GM18907 (cell line): ENCODE measurements around the gene SLC6A20.

ENCODE experiments used
- ATAC-seq: cut with Tn5 transposase; IDR thresholded peaks from one replicate; pipeline ENCODE4 v1.9.1; 2021; ENCODE audit warnings: mild to moderate bottlenecking, moderate library complexity; ENCODE audit not compliant: unreplicated experiment

The SLC6A20 gene

GRCh38 chr3:45802146-45802545, 5.8 kb upstream of the SLC6A20 start:
- no peak for ATAC-seq

- ATAC-seq: no peak
These were observed 4.3 kb upstream of the SLC6A20 start for GRCh38 chr3:45800611-45801010.

- no peak for ATAC-seq
These were observed 3.2 kb upstream of the SLC6A20 start for GRCh38 chr3:45799586-45799985.

GRCh38 chr3:45798034-45798433, 1.7 kb upstream of the SLC6A20 start:
- no peak for ATAC-seq

DNA sequence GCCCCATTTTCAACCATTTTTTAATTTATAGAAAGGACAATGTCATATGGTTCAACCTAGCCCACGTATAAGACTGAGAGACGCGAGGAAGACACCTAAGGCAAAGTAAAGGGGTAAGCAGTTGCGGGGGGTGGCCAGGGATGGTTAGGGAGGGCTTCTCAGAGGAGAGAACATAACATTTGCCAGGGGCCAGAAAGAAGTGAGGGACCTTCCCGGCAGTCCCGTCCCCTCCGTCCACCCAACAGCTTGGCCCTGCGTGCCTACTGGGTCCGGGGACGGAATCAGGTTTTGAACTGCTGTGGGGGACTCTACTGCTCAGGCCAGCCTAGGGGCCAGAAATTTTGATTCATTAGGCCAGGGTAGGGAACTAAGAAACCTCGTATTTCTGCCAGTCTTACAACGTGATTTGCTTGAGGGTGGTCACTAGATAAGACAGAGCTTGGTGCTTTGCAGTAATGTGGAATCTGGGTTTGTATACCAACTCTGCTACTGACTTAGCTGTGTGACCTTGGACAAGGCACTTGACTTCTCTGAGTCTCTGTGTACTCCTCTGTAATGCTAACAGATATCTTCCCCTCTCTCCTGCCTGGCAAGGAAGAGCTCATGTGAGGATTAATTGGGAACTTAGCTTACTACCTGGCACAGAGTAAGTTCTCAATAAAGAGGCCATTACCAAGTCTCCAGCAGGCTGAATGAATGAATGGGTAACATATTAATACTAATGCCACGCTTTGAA, 734 bp upstream of the SLC6A20 start:
- ATAC-seq: no peak

DNA sequence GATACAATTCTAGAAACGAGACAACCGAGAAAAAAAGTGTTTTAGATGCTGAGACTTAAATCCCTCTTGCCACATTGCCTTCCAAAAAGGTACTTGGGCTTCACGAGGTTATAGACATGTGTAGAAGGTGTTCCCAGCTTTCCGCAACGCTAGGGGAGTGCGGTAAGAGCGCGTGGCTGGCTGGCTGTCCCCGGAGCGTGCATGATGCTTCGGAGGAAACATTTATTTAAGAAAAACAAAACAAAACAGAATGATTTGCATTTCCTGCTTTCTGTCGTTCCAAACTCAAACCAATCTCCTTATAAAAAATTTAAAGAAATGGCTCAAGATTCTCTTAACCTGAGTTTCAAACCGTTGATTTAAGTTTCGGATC, 841 bp downstream of the SLC6A20 start:
- ATAC-seq: no peak

DNA sequence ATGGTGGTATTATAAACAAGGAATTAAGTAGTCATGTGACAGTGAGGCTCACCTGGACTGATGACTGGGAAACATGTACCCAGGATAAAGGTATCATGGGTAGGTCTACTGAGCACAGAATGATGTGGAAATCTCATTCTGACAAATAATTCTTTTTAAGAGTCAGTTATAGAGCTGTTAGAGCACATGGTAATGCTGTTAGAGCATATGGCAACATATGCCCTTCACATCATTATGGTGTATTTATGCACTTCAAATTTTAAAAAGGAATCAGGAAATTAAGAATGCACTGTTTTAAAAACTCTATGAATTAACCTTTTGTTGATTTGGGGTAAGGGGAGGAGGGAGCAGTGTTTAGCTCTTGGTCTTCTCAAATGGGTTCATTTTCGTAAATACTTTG, 1.7 kb downstream of the SLC6A20 start:
- ATAC-seq: no peak

DNA sequence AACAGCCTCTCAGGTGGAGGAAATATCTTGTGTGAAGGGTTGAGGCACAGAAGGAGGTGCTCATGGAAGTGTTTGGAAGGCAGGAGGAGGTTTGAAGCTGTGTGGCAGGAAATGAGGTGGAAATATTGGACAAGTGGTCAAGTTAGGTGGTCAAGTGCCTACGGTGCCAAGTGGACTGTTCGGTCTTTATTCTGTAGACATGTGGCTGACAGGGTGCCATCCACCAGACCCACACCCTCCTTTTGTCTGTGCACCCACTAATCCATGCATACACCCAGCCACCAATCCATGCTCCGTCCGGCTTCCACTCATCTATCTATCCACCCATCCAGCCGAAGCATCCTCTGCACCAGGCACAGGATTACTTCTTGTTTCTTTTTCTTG, 2.2 kb downstream of the SLC6A20 start:
- ATAC-seq: no peak

DNA sequence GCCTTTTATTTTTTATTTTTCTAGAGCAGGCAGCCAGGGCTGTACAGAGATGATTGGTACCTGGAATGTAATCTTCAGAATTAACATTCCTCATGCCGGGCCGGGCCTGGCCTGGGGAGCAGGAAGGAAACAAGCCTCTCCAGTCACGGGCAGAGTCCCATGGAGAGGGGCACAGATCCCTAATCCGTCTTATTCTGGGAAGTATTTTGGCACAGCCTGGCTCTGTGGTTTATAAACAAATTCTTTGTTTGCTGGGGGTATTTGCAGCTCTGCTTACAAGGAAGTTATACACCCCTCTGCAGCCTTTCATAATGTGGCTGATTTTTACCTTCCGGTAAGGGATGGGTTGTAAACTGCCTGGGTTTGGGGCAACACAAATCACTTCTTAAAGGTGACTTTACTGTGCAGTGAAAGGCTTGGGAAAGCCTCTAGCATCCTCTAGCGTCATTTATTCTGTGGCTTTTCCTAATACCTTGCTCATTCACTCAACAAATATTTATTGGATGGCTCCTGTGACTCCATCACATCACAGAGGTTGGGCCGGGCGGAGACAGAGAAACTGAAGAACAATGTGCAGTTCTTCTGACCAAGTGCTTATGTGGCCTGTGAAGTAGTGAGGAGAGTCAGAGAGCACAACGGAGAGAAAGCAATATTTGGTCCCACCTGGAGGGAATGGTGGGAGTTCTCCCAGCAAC, 2.7 kb downstream of the SLC6A20 start:
- no peak for ATAC-seq

GRCh38 chr3:45792516-45793172, 3.7 kb downstream of the SLC6A20 start:
- no peak for ATAC-seq

- no peak for ATAC-seq
These were observed 4.3 kb downstream of the SLC6A20 start for GRCh38 chr3:45792036-45792435.

- ATAC-seq: no peak
These were observed 5.7 kb downstream of the SLC6A20 start for GRCh38 chr3:45790596-45790995.

- no peak for ATAC-seq
These were observed 7.0 kb downstream of the SLC6A20 start for GRCh38 chr3:45789235-45789812.

GRCh38 chr3:45787551-45787950, 8.8 kb downstream of the SLC6A20 start:
- ATAC-seq: no peak

- no peak for ATAC-seq
These were observed 9.4 kb downstream of the SLC6A20 start for GRCh38 chr3:45786801-45787495.

GRCh38 chr3:45785605-45786150, 10.7 kb downstream of the SLC6A20 start:
- no peak for ATAC-seq

DNA sequence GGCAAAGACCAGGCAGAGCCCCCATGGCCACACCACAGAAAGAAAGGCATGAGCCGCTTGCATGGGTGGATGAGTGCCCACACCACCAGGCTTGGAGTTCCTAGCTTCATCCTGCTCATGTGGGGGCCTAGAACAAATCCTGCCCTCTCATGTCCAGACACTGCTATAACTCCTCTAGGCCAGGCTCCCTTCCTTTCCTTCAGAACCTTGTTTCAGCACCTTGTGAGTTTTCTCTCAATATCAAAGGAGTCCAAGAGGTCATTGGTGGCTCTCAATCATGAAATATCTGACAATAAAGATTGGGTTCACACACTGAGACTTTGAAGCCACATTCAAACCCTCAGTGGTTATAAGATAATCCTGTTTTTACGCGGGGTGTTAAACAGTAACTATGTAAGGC, 12.7 kb downstream of the SLC6A20 start:
- no peak for ATAC-seq

DNA sequence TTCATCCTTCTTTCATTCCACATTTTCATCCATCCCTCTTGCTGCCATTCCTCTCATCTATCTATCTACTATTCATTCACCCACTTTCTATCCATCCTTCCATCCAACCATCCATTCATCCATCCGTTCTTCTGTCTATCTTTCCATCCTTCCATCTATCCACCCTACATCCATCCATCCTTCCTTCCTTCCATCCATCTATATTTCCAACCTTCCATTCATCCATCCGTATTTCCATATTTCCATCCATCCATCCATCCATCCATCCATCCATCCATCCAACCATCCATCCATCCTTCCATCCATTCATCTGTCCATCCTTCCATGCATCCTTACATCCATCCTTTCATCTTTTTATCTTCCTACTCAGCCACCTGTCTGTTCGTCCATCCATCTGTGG, 14.0 kb downstream of the SLC6A20 start:
- no peak for ATAC-seq

GRCh38 chr3:45781841-45782240, 14.5 kb downstream of the SLC6A20 start:
- ATAC-seq: no peak

- no peak for ATAC-seq
These were observed 15.1 kb downstream of the SLC6A20 start for GRCh38 chr3:45781271-45781670.
